DOHH2 (cell line): ENCODE data around the gene NOP16.

Experiments
- H3F3A ChIP-seq: fragments of 200-600 bp; sonication (generic), shearing (Covaris generic); 2 replicates; pipeline ENCODE4 v1.6.0; 2016; ENCODE audit warnings: antibody characterized with exemption, mild to moderate bottlenecking; ENCODE audit not compliant: control insufficient read depth, insufficient read depth
- H3K27ac ChIP-seq: fragments of 200-600 bp; sonication (generic); 2 replicates; pipeline ENCODE4 v1.5.1; 2014; ENCODE audit warnings: low read depth, mild to moderate bottlenecking, low read length, moderate library complexity
- H3K27me3 ChIP-seq: fragments of 200-600 bp; sonication (generic); 2 replicates; pipeline ENCODE4 v1.6.1; 2014; ENCODE audit warnings: mild to moderate bottlenecking, low read length, mixed read lengths; ENCODE audit not compliant: control insufficient read depth
- H3K36me3 ChIP-seq: fragments of 200-600 bp; sonication (generic); 2 replicates; pipeline ENCODE4 v1.6.1; 2014; ENCODE audit warnings: mild to moderate bottlenecking, low read length, moderate library complexity, mixed read lengths; ENCODE audit not compliant: control insufficient read depth
- H3K4me1 ChIP-seq: fragments of 200-600 bp; sonication (generic); 2 replicates; pipeline ENCODE4 v1.6.1; 2014; ENCODE audit warnings: mild to moderate bottlenecking, low read length, mixed read lengths; ENCODE audit not compliant: control insufficient read depth
- H3K4me2 ChIP-seq: fragments of 200-600 bp; sonication (generic); 2 replicates; pipeline ENCODE4 v1.6.0; 2014; ENCODE audit warnings: mild to moderate bottlenecking, low read length, moderate library complexity
- H3K4me3 ChIP-seq: fragments of 200-600 bp; sonication (generic); 2 replicates; pipeline ENCODE4 v1.5.1; 2014; ENCODE audit warnings: mild to moderate bottlenecking, low read length, mixed read lengths
- H3K79me2 ChIP-seq: fragments of 200-600 bp; sonication (generic); 2 replicates; pipeline ENCODE4 v1.6.1; 2014; ENCODE audit warnings: mild to moderate bottlenecking, low read length, mixed read lengths; ENCODE audit not compliant: control insufficient read depth
- H3K9me2 ChIP-seq: fragments of 200-600 bp; sonication (generic); replicated peaks from 2 replicates; pipeline ENCODE4 v1.6.1; 2014; ENCODE audit warnings: mild to moderate bottlenecking, low read length, mixed read lengths; ENCODE audit not compliant: control insufficient read depth
- H3K9me3 ChIP-seq: fragments of 200-600 bp; sonication (generic); 2 replicates; pipeline ENCODE4 v1.6.1; 2014; ENCODE audit warnings: antibody characterized with exemption, low read length, mixed read lengths; ENCODE audit not compliant: control insufficient read depth, insufficient read depth
- H4K20me1 ChIP-seq: fragments of 200-600 bp; sonication (generic); 2 replicates; pipeline ENCODE4 v1.6.0; 2014; ENCODE audit warnings: low read depth, mild to moderate bottlenecking, antibody characterized with exemption, low read length, moderate library complexity; ENCODE audit not compliant: control insufficient read depth, insufficient read depth
- EZH2phosphoT487 ChIP-seq: fragments of 200-600 bp; sonication (generic); IDR thresholded peaks from 2 replicates; pipeline ENCODE4 v1.6.1; 2017; ENCODE audit warnings: borderline replicate concordance, mild to moderate bottlenecking, antibody characterized with exemption, low read length, moderate library complexity, mixed read lengths
- TF ChIP-seq, protein P1 (sequence below): fragments of 200-600 bp; sonication (generic); IDR thresholded peaks from one replicate; pipeline ENCODE4 v1.5.1; 2014; ENCODE audit warnings: antibody characterized with exemption, mild to moderate bottlenecking, low read depth, low read length; ENCODE audit not compliant: poor library complexity, severe bottlenecking

The NOP16 gene

GRCh38 chr5:176396330-176396729, 7.9 kb upstream of the NOP16 start:
- Histone ChIP-seq H3K4me2 (no peak overlapping the region), H4K20me1 (no peaks in the 10 kb centered on the region), H3K27ac (no peak overlapping the region), H3K27me3 (no peaks in the 10 kb centered on the region), H3K4me1 (no peaks in the 10 kb centered on the region), H3K9me2 (no peaks in the 10 kb centered on the region), H3K36me3 (peaks cover 14% of the 10 kb centered on the region), H3K79me2 (0 out of 2 replicates have a peak, but pooled peaks cover 2% of the 10 kb centered on the region), H3F3A (no peaks in the 10 kb centered on the region), H3K4me3 (no peak overlapping the region), H3K9me3 (no peaks in the 10 kb centered on the region)
- TF ChIP-seq, protein P1, sequence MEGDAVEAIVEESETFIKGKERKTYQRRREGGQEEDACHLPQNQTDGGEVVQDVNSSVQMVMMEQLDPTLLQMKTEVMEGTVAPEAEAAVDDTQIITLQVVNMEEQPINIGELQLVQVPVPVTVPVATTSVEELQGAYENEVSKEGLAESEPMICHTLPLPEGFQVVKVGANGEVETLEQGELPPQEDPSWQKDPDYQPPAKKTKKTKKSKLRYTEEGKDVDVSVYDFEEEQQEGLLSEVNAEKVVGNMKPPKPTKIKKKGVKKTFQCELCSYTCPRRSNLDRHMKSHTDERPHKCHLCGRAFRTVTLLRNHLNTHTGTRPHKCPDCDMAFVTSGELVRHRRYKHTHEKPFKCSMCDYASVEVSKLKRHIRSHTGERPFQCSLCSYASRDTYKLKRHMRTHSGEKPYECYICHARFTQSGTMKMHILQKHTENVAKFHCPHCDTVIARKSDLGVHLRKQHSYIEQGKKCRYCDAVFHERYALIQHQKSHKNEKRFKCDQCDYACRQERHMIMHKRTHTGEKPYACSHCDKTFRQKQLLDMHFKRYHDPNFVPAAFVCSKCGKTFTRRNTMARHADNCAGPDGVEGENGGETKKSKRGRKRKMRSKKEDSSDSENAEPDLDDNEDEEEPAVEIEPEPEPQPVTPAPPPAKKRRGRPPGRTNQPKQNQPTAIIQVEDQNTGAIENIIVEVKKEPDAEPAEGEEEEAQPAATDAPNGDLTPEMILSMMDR, result no peak
- TF ChIP-seq EZH2phosphoT487, result no peak

DNA sequence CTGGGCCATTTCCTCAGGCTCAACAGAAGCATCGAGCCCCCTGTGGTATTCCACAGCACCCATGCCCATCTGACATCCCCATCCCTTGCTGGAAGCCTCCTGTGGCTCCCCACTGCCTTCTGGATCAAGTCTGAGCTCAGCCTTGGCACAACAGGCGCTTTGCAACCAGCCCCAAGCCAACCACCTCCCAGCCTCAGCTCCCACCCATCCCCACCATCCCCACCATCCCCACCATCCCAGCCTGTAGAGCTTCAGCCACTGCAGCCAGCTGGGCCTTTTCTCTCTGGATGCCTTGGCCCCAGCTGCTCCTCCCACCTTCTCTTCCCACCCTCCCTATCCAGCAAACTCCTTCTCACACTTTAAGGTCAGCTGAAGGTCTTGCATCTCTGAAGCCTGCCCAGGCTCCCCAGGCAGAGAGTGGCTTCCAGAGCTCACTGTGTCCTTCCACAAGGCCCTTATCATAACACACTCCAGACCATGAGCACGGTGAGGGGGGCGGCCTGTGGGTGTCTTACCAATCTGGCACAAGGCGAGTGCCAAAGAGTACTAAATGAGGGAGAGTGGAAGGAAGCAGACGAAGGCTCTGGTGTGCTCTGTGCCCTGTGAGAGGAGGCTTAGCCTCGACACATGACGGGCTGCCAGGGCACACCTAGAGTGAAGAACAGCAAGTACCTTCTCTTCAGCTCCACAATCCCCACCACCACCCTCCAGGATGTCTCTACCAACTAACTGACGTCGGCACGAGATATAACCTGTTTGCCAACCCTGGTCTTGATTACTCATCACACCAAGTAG, 6.7 kb upstream of the NOP16 start:
- Histone ChIP-seq H3K4me2 (no peak overlapping the region), H3K36me3 (peaks cover 26% of the 10 kb centered on the region), H3K4me3 (no peak overlapping the region), H3K9me2 (no peaks in the 10 kb centered on the region), H3K9me3 (no peaks in the 10 kb centered on the region), H3K79me2 (peaks cover 14% of the 10 kb centered on the region), H3K4me1 (peaks cover 2% of the 10 kb centered on the region), H4K20me1 (no peaks in the 10 kb centered on the region), H3K27ac (no peak overlapping the region), H3K27me3 (no peaks in the 10 kb centered on the region), H3F3A (no peaks in the 10 kb centered on the region)
- TF ChIP-seq, protein P1, result no peak
- no peak for TF ChIP-seq EZH2phosphoT487

DNA sequence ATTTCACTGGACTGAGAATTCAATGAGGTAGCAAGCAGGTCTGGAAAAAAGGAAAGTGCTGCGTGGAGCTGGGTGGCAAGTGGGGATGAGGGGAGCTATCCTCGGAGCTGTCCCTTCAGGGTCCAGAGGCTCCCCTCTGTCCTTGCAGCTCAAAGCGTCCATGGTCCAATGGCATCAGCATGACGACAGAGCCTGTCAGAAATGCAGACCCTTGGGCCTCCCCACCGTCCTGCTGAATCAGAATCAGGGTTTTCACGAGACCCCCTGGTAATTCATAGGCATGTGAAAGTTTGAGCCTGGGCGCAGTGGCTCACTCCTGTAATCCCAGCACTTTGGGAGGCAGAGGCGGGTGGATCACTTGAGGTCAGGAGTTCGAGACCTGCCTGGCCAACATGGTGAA, 5.7 kb upstream of the NOP16 start:
- H3K9me2 ChIP-seq, result no peaks in the 10 kb centered on the region
- H3K79me2 ChIP-seq, result peaks cover 24% of the 10 kb centered on the region
- no peak for TF ChIP-seq EZH2phosphoT487
- TF ChIP-seq, protein P1, result no peak
- H3K4me2 ChIP-seq, result no peak overlapping the region
- H3K27me3 ChIP-seq, result no peaks in the 10 kb centered on the region
- H3F3A ChIP-seq, result no peaks in the 10 kb centered on the region
- no peak overlapping the region for H3K27ac ChIP-seq
- H4K20me1 ChIP-seq, result no peaks in the 10 kb centered on the region
- H3K9me3 ChIP-seq, result no peaks in the 10 kb centered on the region
- H3K4me1 ChIP-seq, result peaks cover 7% of the 10 kb centered on the region
- H3K4me3 ChIP-seq, result no peak overlapping the region
- peaks cover 29% of the 10 kb centered on the region for H3K36me3 ChIP-seq
